Tibial artery (tissue), 4 donors: ENCODE measurements around the gene B3GNT4.

Source experiments
- DNase-seq, 2 donors: peaks; one replicate each; pipeline ENCODE4 v3.0.0-alpha.2; 2019
- H3K27ac ChIP-seq, 2 donors: fragments of 200-600 bp; sonication (generic) in 1 of 2; 1 replicate in 1 of 2; 2 replicates in 1 of 2; pipeline ENCODE4 v1.5.1; 2018 to 2019; ENCODE audit warnings: mild to moderate bottlenecking in 1 of 2
- H3K27me3 ChIP-seq, 2 donors: fragments of 200-600 bp; sonication (generic) in 1 of 2; one replicate each; pipeline versions ENCODE4 v1.5.1 to v1.6.0; 2016 to 2019
- H3K36me3 ChIP-seq, 3 donors: fragments of 200-600 bp; sonication (generic) in 2 of 3; one replicate each; pipeline ENCODE4 v1.5.1; 2016 to 2019; ENCODE audit warnings: mild to moderate bottlenecking in 2 of 3
- H3K4me1 ChIP-seq, 4 donors: fragments of 200-600 bp; sonication (generic) in 2 of 4; 1 replicate in 3 of 4; 2 replicates in 1 of 4; pipeline ENCODE4 v1.5.1; 2016 to 2019
- H3K4me3 ChIP-seq, 2 donors: fragments of 200-600 bp; sonication (generic) in 1 of 2; 1 replicate in 1 of 2; 2 replicates in 1 of 2; pipeline ENCODE4 v1.5.1; 2018 to 2019; ENCODE audit warnings: mild to moderate bottlenecking in 2 of 2
- H3K9me3 ChIP-seq, 3 donors: fragments of 200-600 bp; sonication (generic) in 1 of 3; one replicate each; pipeline ENCODE4 v1.5.1; 2016 to 2019
- intact Hi-C: fragments of 100-400 bp; cut with DNase I; formaldehyde crosslinking; loops from one replicate; pipeline ENCODE4 v1.15.0; 2023; ENCODE audit warnings: low total_unique reads
- TF ChIP-seq, protein P1 (sequence below), 2 experiments: fragments of 200-600 bp in 1 of 2; fragments of 450-650 bp in 1 of 2; IDR thresholded peaks; one replicate each; pipeline ENCODE4 v1.5.1; 2017 to 2019; ENCODE audit warnings: antibody characterized with exemption in 2 of 2, mild to moderate bottlenecking in 1 of 2, moderate library complexity in 1 of 2

The B3GNT4 gene

DNA sequence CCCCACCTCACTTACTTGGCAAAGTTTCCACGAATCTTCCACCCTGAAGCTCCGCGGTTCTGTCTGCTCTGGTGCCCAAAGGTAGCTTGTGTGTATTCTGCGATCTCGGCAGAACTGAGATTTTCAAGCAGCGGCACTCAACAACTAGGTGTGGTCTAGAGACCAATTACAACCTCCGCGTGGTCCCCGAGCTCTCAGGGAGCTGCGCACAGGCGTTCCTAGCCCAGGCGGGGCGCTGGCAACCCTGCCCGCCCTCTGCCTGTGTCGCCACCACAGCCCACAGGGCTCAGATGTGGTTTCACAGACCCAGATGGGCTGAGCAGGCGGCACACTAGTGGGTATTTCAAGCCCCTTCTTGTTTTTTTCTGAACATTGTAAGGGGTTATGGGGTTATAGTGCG, 23.8 kb downstream of the B3GNT4 start:
- Histone ChIP-seq H3K27ac (no peak overlapping the region), H3K27me3 (no peaks in the 10 kb centered on the region), H3K36me3 (peaks cover 13 to 55% (median 36%) of the 10 kb centered on the region in 3 donors), H3K4me3 (no peak overlapping the region), H3K4me1 (peaks cover 0 to 33% (median 21%) of the 10 kb centered on the region in 4 donors), H3K9me3 (no peaks in the 10 kb centered on the region)
- intact Hi-C loops, result no loop called here
- DNase-seq, result no peak
- TF ChIP-seq, protein P1, sequence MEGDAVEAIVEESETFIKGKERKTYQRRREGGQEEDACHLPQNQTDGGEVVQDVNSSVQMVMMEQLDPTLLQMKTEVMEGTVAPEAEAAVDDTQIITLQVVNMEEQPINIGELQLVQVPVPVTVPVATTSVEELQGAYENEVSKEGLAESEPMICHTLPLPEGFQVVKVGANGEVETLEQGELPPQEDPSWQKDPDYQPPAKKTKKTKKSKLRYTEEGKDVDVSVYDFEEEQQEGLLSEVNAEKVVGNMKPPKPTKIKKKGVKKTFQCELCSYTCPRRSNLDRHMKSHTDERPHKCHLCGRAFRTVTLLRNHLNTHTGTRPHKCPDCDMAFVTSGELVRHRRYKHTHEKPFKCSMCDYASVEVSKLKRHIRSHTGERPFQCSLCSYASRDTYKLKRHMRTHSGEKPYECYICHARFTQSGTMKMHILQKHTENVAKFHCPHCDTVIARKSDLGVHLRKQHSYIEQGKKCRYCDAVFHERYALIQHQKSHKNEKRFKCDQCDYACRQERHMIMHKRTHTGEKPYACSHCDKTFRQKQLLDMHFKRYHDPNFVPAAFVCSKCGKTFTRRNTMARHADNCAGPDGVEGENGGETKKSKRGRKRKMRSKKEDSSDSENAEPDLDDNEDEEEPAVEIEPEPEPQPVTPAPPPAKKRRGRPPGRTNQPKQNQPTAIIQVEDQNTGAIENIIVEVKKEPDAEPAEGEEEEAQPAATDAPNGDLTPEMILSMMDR (IDR thresholded peaks at IDR 0.05), result no peak

DNA sequence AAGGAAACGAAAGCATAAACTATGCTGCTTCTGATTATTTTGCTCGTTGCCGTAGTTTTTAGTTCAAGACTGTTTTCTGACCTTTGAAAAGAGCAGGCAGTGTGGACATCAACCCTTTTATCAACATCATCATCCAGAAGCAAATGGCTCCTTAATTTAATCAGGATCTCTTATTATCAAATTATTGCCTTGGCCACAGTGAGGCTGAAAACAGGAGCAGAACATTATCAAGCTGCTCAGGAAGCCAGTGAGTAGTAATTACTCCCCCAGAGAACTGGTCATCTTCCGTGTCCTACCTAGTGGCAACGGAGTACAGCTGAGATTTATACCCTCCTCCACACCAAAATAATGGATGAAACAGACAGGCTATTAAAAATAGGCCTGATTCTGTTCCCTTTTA, 24.6 kb downstream of the B3GNT4 start:
- intact Hi-C loops, result no loop called here
- no peaks in the 10 kb centered on the region for H3K9me3 ChIP-seq
- TF ChIP-seq, protein P1 (IDR thresholded peaks at IDR 0.05), result no peak
- no peak overlapping the region for H3K27ac ChIP-seq
- no peak overlapping the region for H3K4me3 ChIP-seq
- peaks cover 20 to 55% (median 39%) of the 10 kb centered on the region in 3 donors for H3K36me3 ChIP-seq
- H3K4me1 ChIP-seq, result peaks cover 0 to 32% (median 21%) of the 10 kb centered on the region in 4 donors
- no peak for DNase-seq
- H3K27me3 ChIP-seq, result no peaks in the 10 kb centered on the region

DNA sequence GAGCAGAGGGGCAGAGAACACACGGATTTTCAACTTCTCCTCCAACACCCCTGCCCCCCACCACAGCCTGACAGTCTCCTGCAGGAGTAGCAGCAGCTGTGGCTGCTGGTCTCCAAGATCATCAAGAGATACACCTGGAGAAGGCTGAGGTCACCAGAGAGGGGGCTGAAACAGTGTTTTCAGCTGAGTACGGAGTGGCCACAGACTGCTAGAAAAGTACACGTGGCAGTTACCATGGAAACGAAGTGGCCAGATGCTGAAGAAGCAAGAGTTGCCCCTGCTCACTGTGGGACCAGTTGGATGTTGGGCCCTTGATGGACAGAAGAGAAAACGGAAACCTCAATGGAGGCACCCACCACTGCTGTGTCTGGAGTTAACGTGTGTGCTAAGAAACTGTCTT, 27.3 kb downstream of the B3GNT4 start:
- no peak overlapping the region for H3K4me3 ChIP-seq
- intact Hi-C loops, result no loop called here
- no peaks in the 10 kb centered on the region for H3K9me3 ChIP-seq
- peaks cover 43 to 74% (median 57%) of the 10 kb centered on the region in 3 donors for H3K36me3 ChIP-seq
- no peak overlapping the region for H3K27ac ChIP-seq
- DNase-seq, result no peak
- H3K27me3 ChIP-seq, result no peaks in the 10 kb centered on the region
- peaks cover 0 to 11% (median 8%) of the 10 kb centered on the region in 4 donors for H3K4me1 ChIP-seq
- TF ChIP-seq, protein P1 (IDR thresholded peaks at IDR 0.05), result no peak

DNA sequence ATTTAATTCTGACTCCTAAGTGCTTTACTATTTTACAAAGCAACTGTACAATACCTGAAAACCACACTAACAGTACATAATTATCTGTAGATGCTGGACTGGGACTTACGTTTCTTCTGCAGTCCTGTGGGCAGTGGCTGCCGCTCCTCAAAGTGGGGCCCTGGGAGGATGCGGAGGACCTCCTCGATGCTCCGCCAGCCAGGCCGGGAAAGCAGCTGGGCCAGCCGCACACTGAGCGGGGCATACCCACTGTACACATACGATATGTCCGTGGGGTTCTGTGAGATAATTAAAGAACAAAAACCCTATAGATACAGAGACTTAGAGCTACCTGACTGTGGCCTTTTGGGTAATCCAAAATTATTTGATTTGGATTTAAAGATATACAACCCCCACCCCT, 29.2 kb downstream of the B3GNT4 start:
- no peaks in the 10 kb centered on the region for H3K27me3 ChIP-seq
- H3K4me3 ChIP-seq, result no peak overlapping the region
- H3K27ac ChIP-seq, result no peak overlapping the region
- intact Hi-C loops, result no loop called here
- DNase-seq, result no peak
- H3K9me3 ChIP-seq, result no peaks in the 10 kb centered on the region
- TF ChIP-seq, protein P1 (IDR thresholded peaks at IDR 0.05), result no peak
- peaks cover 53 to 83% (median 69%) of the 10 kb centered on the region in 3 donors for H3K36me3 ChIP-seq
- H3K4me1 ChIP-seq, result no peaks in the 10 kb centered on the region

DNA sequence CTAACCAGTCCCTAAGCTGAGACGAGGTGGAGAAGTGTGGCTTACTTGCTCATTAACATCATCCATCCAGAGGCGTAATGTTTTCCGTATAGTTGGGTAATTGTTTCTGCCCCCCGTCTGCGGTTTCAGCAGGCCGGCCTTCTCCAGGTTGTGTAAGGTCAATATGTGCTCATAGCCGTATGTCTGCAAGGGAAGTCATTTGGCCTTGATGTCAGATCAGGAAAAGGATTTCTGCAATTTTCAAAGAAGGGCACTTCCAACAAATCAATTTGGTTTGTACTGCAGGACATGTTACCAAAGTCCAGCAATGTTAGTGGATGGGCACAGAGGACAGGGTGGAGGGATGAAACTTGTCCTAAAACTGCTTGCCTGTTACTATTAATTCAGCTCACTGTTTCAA, 32.2 kb downstream of the B3GNT4 start:
- intact Hi-C loops, result no loop called here
- TF ChIP-seq, protein P1 (IDR thresholded peaks at IDR 0.05), result no peak
- Histone ChIP-seq H3K36me3 (peaks cover 52 to 85% (median 80%) of the 10 kb centered on the region in 3 donors), H3K9me3 (no peaks in the 10 kb centered on the region), H3K4me3 (no peak overlapping the region), H3K27ac (no peak overlapping the region), H3K27me3 (no peaks in the 10 kb centered on the region), H3K4me1 (no peaks in the 10 kb centered on the region)
- DNase-seq, result no peak

DNA sequence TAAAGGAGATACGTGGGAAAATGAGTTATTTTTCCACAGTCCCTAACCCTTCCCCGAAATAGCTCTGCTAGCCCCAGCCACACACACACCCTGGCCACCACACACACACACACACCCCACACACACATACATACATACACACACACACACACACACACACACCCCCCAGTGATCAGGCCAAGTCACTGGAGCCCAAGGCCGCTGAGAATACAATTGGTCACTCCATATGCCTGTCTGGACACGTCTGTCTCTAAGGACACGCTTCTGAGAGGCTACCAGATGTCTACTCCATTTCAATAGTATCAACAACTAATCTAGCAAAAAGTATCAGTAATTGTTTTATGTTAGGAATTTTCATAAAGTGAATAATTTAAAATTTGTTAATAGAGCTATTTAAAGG, 35.4 kb downstream of the B3GNT4 start:
- intact Hi-C loops, result no loop called here
- no peaks in the 10 kb centered on the region for H3K27me3 ChIP-seq
- no peaks in the 10 kb centered on the region for H3K4me1 ChIP-seq
- H3K36me3 ChIP-seq, result peaks cover 34 to 76% (median 76%) of the 10 kb centered on the region in 3 donors
- no peaks in the 10 kb centered on the region for H3K9me3 ChIP-seq
- DNase-seq, result no peak
- no peak overlapping the region for H3K27ac ChIP-seq
- H3K4me3 ChIP-seq, result no peak overlapping the region
- TF ChIP-seq, protein P1 (IDR thresholded peaks at IDR 0.05), result no peak
